WTC11 (cell line): ENCODE measurements around the gene SBF2. TPM values are rescaled to one million over a fixed set of nuclear protein-coding genes. Genes with fewer than 3 reads are reported as not detected.

Source experiments
- ATAC-seq: fragments of 200-7000 bp; cut with Tn5 transposase; 2 replicates; pipeline ENCODE4 v1.10.0; 2021; ENCODE audit warnings: mild to moderate bottlenecking, moderate library complexity
- CTCF ChIA-PET: fragments of 300-600 bp; sonication (Branson Sonifier 250); formaldehyde crosslinking; loops from one replicate; lab custom pipeline; 2021; ENCODE audit warnings: antibody characterized with exemption; lab: Charles Lee
- POLR2A ChIA-PET: fragments of 350-600 bp; sonication (Branson Sonifier 250); formaldehyde crosslinking; loops from one replicate; lab custom pipeline; 2021; ENCODE audit warnings: antibody characterized with exemption; lab: Charles Lee
- DNase-seq: peaks from one replicate; pipeline ENCODE4 v3.0.0; 2021; ENCODE audit warnings: low spot score
- H3K27ac Mint-ChIP-seq: 2 replicates; pipeline ENCODE4 v1.8.0; 2021; ENCODE audit warnings: mixed read lengths
- H3K27me3 Mint-ChIP-seq: 2 replicates; pipeline ENCODE4 v1.8.0; 2021; ENCODE audit warnings: low read depth, mild to moderate bottlenecking, moderate library complexity, mixed read lengths
- H3K36me3 Mint-ChIP-seq: 2 replicates; pipeline ENCODE4 v1.8.0; 2021; ENCODE audit warnings: mixed read lengths
- H3K4me1 Mint-ChIP-seq: 2 replicates; pipeline ENCODE4 v1.8.0; 2022; ENCODE audit warnings: mixed read lengths
- H3K4me3 Mint-ChIP-seq: 2 replicates; pipeline ENCODE4 v1.8.0; 2021; ENCODE audit warnings: mild to moderate bottlenecking, moderate library complexity, mixed read lengths
- H3K9me3 Mint-ChIP-seq: 2 replicates; pipeline ENCODE4 v1.8.0; 2021; ENCODE audit warnings: mixed read lengths
- EMX1 ChIP-seq: fragments of 250-450 bp; sonication (Bioruptor Pico); IDR thresholded peaks from 2 replicates; pipeline ENCODE4 v1.8.0; 2021; ENCODE audit warnings: mild to moderate bottlenecking
- GABPB1 ChIP-seq: sonication (generic); formaldehyde crosslinking; IDR thresholded peaks from 2 replicates; pipeline ENCODE4 v1.8.1; 2023; ENCODE audit warnings: mild to moderate bottlenecking, missing genetic modification reagents
- GTF2I ChIP-seq: fragments of 250-450 bp; sonication (Bioruptor Pico); conservative IDR thresholded peaks from 2 replicates; pipeline ENCODE4 v1.4.0; 2021; ENCODE audit warnings: mild to moderate bottlenecking
- HMGA2 ChIP-seq: fragments of 250-450 bp; sonication (Bioruptor Pico); IDR thresholded peaks from 2 replicates; pipeline ENCODE4 v1.4.0; 2021; ENCODE audit warnings: mild to moderate bottlenecking, moderate library complexity
- NFYB ChIP-seq: sonication (generic); formaldehyde crosslinking; conservative IDR thresholded peaks from 2 replicates; pipeline ENCODE4 v1.8.0; 2022; ENCODE audit warnings: low read depth, missing genetic modification reagents
- NR1H2 ChIP-seq: sonication (generic); formaldehyde crosslinking; IDR thresholded peaks from 2 replicates; pipeline ENCODE4 v1.9.0; 2021; ENCODE audit warnings: mild to moderate bottlenecking, moderate library complexity, missing genetic modification reagents
- NR3C1 ChIP-seq: sonication (generic); formaldehyde crosslinking; conservative IDR thresholded peaks from 2 replicates; pipeline ENCODE4 v1.8.1; 2023; ENCODE audit warnings: low read depth, mild to moderate bottlenecking, missing genetic modification reagents
- RELA ChIP-seq: sonication (generic); formaldehyde crosslinking; IDR thresholded peaks from 2 replicates; pipeline ENCODE4 v1.8.1; 2022; ENCODE audit warnings: missing genetic modification reagents, mild to moderate bottlenecking, borderline replicate concordance
- SMAD3 ChIP-seq: sonication (generic); formaldehyde crosslinking; IDR thresholded peaks from 2 replicates; pipeline ENCODE4 v1.8.0; 2022; ENCODE audit warnings: missing genetic modification reagents, mild to moderate bottlenecking, borderline replicate concordance
- SOX15 ChIP-seq: fragments of 250-450 bp; sonication (Bioruptor Pico); IDR thresholded peaks from 2 replicates; pipeline ENCODE4 v1.9.0; 2021; ENCODE audit warnings: mild to moderate bottlenecking
- TP53 ChIP-seq: sonication (generic); formaldehyde crosslinking; IDR thresholded peaks from 2 replicates; pipeline ENCODE4 v1.8.1; 2023; ENCODE audit warnings: mild to moderate bottlenecking, missing genetic modification reagents
- ZNF121 ChIP-seq: sonication (generic); formaldehyde crosslinking; IDR thresholded peaks from 2 replicates; pipeline ENCODE4 v1.8.0; 2023; ENCODE audit warnings: missing genetic modification reagents
- total RNA-seq: library from RNA; stranded (reverse); gene quantifications from 3 replicates; pipeline ENCODE4 v1.2.3, GENCODE V29; 2021
- TF ChIP-seq, protein P1 (sequence below): sonication (generic); formaldehyde crosslinking; IDR thresholded peaks from 2 replicates; pipeline ENCODE4 v1.8.0; 2022; ENCODE audit warnings: mild to moderate bottlenecking, missing genetic modification reagents
- TF ChIP-seq, protein P2 (sequence below): fragments of 200-600 bp; IDR thresholded peaks from 2 replicates; pipeline ENCODE4 v1.8.0; 2022; ENCODE audit warnings: antibody characterized with exemption
- TF ChIP-seq, protein P3 (sequence below): sonication (generic); formaldehyde crosslinking; IDR thresholded peaks from 2 replicates; pipeline ENCODE4 v1.8.1; 2022; ENCODE audit warnings: mild to moderate bottlenecking, moderate library complexity, missing genetic modification reagents
- TF ChIP-seq, protein P4 (sequence below): fragments of 250-450 bp; sonication (Bioruptor Pico); IDR thresholded peaks from 2 replicates; pipeline ENCODE4 v1.8.0; 2021; ENCODE audit warnings: mild to moderate bottlenecking
- TF ChIP-seq, protein P5 (sequence below): fragments of 250-450 bp; sonication (Bioruptor Pico); IDR thresholded peaks from 2 replicates; pipeline ENCODE4 v1.9.0; 2021; ENCODE audit warnings: moderate library complexity, mild to moderate bottlenecking, inconsistent platforms, borderline replicate concordance
- TF ChIP-seq, protein P6 (sequence below): fragments of 250-450 bp; sonication (Bioruptor Pico); IDR thresholded peaks from 2 replicates; pipeline ENCODE4 v1.9.0; 2021; ENCODE audit warnings: mild to moderate bottlenecking
- TF ChIP-seq, protein P7 (sequence below): sonication (generic); formaldehyde crosslinking; IDR thresholded peaks from 2 replicates; pipeline ENCODE4 v1.8.1; 2023; ENCODE audit warnings: mild to moderate bottlenecking, missing genetic modification reagents
- TF ChIP-seq, protein P8 (sequence below): fragments of 250-450 bp; sonication (Bioruptor Pico); IDR thresholded peaks from 2 replicates; pipeline ENCODE4 v1.9.0; 2021; ENCODE audit warnings: mild to moderate bottlenecking
- TF ChIP-seq, protein P9 (sequence below): sonication (generic); formaldehyde crosslinking; conservative IDR thresholded peaks from 2 replicates; pipeline ENCODE4 v1.8.1; 2022; ENCODE audit warnings: mild to moderate bottlenecking, missing genetic modification reagents

The SBF2 gene
- total RNA-seq, 1 experiment from 2014 or later, result 47.6 TPM

DNA sequence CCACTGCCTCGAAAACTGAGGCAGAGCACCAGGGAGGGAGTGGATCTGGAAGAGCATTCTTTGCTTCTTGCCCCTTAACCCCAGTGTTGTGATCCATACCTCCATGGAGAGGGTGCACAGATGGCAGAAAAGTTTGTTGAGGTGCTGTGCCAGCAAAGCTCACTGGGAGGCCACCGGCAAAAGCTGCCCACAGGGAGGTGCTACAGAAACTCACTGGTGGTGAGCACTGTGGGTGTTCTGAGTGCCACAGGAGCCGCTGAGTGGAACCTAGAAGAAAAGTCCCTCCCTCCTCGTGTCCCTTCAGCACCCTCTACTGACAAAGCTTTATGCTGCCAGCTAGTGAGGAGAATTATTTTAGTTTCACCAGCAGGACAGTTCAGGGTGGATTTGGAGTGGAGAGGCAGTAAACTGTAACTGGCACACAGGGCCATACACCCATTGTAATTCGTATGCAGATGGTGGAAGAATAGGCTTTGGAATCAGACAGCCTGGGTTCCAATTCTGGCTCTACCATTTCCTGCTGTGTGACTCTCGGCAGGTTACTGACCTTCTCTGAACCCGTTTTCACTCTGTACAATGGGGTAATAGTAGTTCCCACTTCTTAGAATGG is 545.6 kb downstream of the SBF2 start:
- ChIA-PET POLR2A (no interaction called here), CTCF (interaction anchor here (0.6 to 5.0 kb wide), 26 partner anchors 8 to 925 kb away, joined by 3 to 45 read pairs (median 4); partner anchors contain the start of gene ADM)
- ATAC-seq, result peak; percentile 93
- H3K27ac Mint-ChIP-seq, result peak overlapping the region; percentile 64; the same call in 1 of the 2 replicates
- H3K27me3 Mint-ChIP-seq, result no peaks in the 10 kb centered on the region
- H3K9me3 Mint-ChIP-seq, result no peaks in the 10 kb centered on the region
- peaks cover 15% of the 10 kb centered on the region for H3K4me1 Mint-ChIP-seq
- TF ChIP-seq, protein P1, sequence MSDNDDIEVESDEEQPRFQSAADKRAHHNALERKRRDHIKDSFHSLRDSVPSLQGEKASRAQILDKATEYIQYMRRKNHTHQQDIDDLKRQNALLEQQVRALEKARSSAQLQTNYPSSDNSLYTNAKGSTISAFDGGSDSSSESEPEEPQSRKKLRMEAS (CRISPR knock-in tag), result 0 out of 2 replicates have a peak, but pooled peaks have one; percentile 31
- no peak for TF ChIP-seq SMAD3 (CRISPR knock-in tag)
- TF ChIP-seq, protein P2, sequence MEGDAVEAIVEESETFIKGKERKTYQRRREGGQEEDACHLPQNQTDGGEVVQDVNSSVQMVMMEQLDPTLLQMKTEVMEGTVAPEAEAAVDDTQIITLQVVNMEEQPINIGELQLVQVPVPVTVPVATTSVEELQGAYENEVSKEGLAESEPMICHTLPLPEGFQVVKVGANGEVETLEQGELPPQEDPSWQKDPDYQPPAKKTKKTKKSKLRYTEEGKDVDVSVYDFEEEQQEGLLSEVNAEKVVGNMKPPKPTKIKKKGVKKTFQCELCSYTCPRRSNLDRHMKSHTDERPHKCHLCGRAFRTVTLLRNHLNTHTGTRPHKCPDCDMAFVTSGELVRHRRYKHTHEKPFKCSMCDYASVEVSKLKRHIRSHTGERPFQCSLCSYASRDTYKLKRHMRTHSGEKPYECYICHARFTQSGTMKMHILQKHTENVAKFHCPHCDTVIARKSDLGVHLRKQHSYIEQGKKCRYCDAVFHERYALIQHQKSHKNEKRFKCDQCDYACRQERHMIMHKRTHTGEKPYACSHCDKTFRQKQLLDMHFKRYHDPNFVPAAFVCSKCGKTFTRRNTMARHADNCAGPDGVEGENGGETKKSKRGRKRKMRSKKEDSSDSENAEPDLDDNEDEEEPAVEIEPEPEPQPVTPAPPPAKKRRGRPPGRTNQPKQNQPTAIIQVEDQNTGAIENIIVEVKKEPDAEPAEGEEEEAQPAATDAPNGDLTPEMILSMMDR, result peak; percentile 18; the same call in 1 of the 2 replicates
- peak; percentile 33; the same call in 1 of the 2 replicates for TF ChIP-seq EMX1 (CRISPR knock-in tag)
- 0 out of 2 replicates have a peak, but pooled peaks have one; percentile 54 for TF ChIP-seq GTF2I
- H3K36me3 Mint-ChIP-seq, result peaks cover 35% of the 10 kb centered on the region
- peak; percentile 52 for DNase-seq
- H3K4me3 Mint-ChIP-seq, result no peak overlapping the region

DNA sequence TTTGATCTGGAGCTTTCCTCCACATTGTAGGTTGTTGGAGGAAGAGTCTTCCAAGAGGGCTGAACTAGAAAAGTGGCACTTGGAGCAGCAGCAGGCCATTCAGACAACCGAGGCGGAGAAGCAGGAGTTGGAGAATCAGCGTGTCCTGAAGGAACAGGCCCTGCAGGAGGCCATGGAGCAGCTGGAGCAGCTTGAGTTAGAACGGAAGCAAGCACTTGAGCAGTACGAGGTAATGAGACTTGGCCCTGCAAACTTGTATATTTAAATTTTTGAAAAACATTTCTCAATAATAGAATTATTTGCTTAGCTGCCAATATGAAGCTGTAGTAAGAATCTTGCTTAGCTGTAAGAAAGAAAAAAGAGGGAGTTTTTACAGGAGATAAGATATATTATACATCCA is 546.2 kb downstream of the SBF2 start:
- Mint-ChIP-seq H3K36me3 (peaks cover 35% of the 10 kb centered on the region), H3K4me3 (no peak overlapping the region), H3K27ac (peak overlapping the region; percentile 75), H3K27me3 (no peaks in the 10 kb centered on the region), H3K4me1 (peaks cover 15% of the 10 kb centered on the region), H3K9me3 (no peaks in the 10 kb centered on the region)
- POLR2A ChIA-PET, result no interaction called here
- CTCF ChIA-PET, result interaction anchor here (0.6 to 5.0 kb wide), 24 partner anchors 8 to 926 kb away, joined by 3 to 45 read pairs (median 4); partner anchors contain the start of genes ADM and SWAP70
- no peak for DNase-seq
- ATAC-seq, result no peak
- no peak for TF ChIP-seq GABPB1 (CRISPR knock-in tag)
- TF ChIP-seq, protein P3, sequence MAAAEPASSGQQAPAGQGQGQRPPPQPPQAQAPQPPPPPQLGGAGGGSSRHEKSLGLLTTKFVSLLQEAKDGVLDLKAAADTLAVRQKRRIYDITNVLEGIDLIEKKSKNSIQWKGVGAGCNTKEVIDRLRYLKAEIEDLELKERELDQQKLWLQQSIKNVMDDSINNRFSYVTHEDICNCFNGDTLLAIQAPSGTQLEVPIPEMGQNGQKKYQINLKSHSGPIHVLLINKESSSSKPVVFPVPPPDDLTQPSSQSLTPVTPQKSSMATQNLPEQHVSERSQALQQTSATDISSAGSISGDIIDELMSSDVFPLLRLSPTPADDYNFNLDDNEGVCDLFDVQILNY (CRISPR knock-in tag), result no peak
- TF ChIP-seq, protein P4, sequence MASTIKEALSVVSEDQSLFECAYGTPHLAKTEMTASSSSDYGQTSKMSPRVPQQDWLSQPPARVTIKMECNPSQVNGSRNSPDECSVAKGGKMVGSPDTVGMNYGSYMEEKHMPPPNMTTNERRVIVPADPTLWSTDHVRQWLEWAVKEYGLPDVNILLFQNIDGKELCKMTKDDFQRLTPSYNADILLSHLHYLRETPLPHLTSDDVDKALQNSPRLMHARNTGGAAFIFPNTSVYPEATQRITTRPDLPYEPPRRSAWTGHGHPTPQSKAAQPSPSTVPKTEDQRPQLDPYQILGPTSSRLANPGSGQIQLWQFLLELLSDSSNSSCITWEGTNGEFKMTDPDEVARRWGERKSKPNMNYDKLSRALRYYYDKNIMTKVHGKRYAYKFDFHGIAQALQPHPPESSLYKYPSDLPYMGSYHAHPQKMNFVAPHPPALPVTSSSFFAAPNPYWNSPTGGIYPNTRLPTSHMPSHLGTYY (CRISPR knock-in tag), result no peak

DNA sequence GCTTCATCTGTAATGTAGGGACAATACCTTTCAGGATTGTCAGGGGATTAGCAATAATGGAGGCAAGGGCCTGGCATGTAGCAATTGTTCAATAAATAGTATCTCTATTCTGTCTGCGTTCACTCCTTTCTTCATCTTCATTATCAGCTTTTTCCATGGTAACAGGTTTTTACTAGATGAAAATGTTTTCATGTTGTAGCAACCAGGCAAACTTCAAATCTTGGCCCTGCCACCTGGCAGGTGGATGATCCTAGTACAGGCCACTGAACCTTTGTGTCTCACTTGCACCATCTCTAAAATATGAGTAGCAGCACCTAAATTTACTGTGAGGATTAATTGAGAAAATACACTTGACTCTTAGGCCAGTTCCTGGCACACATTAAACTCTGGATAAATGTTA is 546.8 kb downstream of the SBF2 start:
- ATAC-seq, result no peak
- H3K9me3 Mint-ChIP-seq, result 0 out of 2 replicates have a peak, but pooled peaks cover 3% of the 10 kb centered on the region
- H3K27ac Mint-ChIP-seq, result peak overlapping the region; percentile 75
- no peaks in the 10 kb centered on the region for H3K27me3 Mint-ChIP-seq
- DNase-seq, result no peak
- H3K4me1 Mint-ChIP-seq, result peaks cover 15% of the 10 kb centered on the region
- ChIA-PET CTCF (interaction anchor here (0.7 to 5.0 kb wide), 14 partner anchors 11 to 558 kb away, joined by 3 to 45 read pairs (median 4); partner anchors contain the start of genes ADM and SWAP70), POLR2A (interaction anchor here (1.7 kb wide), 1 partner anchor 146 kb away, joined by 5 read pairs; no protein-coding TSS in a partner anchor)
- peaks cover 38% of the 10 kb centered on the region for H3K36me3 Mint-ChIP-seq
- no peak overlapping the region for H3K4me3 Mint-ChIP-seq
- TF ChIP-seq EMX1 (CRISPR knock-in tag), result no peak
- TF ChIP-seq, protein P5, sequence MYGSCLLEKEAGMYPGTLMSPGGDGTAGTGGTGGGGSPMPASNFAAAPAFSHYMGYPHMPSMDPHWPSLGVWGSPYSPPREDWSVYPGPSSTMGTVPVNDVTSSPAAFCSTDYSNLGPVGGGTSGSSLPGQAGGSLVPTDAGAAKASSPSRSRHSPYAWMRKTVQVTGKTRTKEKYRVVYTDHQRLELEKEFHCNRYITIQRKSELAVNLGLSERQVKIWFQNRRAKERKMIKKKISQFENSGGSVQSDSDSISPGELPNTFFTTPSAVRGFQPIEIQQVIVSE (CRISPR knock-in tag), result no peak
- TF ChIP-seq, protein P6, sequence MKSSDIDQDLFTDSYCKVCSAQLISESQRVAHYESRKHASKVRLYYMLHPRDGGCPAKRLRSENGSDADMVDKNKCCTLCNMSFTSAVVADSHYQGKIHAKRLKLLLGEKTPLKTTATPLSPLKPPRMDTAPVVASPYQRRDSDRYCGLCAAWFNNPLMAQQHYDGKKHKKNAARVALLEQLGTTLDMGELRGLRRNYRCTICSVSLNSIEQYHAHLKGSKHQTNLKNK, result no peak
- no peak for TF ChIP-seq NFYB (CRISPR knock-in tag)
- TF ChIP-seq HMGA2 (CRISPR knock-in tag), result no peak
- TF ChIP-seq SOX15, result no peak
- no peak for TF ChIP-seq NR1H2 (CRISPR knock-in tag)
- TF ChIP-seq, protein P7, sequence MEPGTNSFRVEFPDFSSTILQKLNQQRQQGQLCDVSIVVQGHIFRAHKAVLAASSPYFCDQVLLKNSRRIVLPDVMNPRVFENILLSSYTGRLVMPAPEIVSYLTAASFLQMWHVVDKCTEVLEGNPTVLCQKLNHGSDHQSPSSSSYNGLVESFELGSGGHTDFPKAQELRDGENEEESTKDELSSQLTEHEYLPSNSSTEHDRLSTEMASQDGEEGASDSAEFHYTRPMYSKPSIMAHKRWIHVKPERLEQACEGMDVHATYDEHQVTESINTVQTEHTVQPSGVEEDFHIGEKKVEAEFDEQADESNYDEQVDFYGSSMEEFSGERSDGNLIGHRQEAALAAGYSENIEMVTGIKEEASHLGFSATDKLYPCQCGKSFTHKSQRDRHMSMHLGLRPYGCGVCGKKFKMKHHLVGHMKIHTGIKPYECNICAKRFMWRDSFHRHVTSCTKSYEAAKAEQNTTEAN, result no peak
- TF ChIP-seq NR3C1 (CRISPR knock-in tag), result no peak
- TF ChIP-seq, protein P8, sequence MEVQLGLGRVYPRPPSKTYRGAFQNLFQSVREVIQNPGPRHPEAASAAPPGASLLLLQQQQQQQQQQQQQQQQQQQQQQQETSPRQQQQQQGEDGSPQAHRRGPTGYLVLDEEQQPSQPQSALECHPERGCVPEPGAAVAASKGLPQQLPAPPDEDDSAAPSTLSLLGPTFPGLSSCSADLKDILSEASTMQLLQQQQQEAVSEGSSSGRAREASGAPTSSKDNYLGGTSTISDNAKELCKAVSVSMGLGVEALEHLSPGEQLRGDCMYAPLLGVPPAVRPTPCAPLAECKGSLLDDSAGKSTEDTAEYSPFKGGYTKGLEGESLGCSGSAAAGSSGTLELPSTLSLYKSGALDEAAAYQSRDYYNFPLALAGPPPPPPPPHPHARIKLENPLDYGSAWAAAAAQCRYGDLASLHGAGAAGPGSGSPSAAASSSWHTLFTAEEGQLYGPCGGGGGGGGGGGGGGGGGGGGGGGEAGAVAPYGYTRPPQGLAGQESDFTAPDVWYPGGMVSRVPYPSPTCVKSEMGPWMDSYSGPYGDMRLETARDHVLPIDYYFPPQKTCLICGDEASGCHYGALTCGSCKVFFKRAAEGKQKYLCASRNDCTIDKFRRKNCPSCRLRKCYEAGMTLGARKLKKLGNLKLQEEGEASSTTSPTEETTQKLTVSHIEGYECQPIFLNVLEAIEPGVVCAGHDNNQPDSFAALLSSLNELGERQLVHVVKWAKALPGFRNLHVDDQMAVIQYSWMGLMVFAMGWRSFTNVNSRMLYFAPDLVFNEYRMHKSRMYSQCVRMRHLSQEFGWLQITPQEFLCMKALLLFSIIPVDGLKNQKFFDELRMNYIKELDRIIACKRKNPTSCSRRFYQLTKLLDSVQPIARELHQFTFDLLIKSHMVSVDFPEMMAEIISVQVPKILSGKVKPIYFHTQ (CRISPR knock-in tag), result no peak
- TF ChIP-seq, protein P9, sequence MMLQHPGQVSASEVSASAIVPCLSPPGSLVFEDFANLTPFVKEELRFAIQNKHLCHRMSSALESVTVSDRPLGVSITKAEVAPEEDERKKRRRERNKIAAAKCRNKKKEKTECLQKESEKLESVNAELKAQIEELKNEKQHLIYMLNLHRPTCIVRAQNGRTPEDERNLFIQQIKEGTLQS (CRISPR knock-in tag), result no peak
- TF ChIP-seq TP53 (CRISPR knock-in tag), result no peak
- no peak for TF ChIP-seq SMAD3 (CRISPR knock-in tag)
- no peak for TF ChIP-seq ZNF121 (CRISPR knock-in tag)
- no peak for TF ChIP-seq GABPB1 (CRISPR knock-in tag)
- TF ChIP-seq RELA (CRISPR knock-in tag), result no peak
